Measurements from ENCODE around the gene CACNB4. TPM values are rescaled to one million over a fixed set of nuclear protein-coding genes. Genes with fewer than 3 reads are reported as not detected.

The CACNB4 gene
- polyA plus RNA-seq, 1 donor from 2014 or later = 29.0 TPM

DNA sequence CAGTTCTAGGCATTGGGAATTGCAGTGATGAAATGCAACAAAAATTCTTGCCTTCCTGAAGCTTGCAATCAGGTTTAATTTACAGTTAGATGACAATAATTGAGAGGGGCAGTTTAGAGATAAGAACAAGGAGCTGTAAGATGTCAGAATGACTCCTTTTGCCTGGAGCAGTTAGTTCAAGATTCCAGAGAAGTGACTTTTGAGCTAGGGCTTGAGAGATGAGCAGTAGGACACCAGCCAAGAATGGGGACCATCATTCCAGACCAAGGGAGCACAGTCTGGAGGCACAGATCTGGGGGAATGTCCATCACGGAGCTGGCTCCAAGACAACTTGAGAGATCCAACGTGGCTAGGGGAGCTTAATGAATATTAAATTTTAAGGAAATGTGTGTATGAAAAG, 26.8 kb downstream of the CACNB4 start:
- H3K9ac ChIP-seq (ENCODE audit: low read length) = no peak overlapping the region

GRCh38 chr2:152071518-152071917, 27.3 kb downstream of the CACNB4 start:
- Histone ChIP-seq H3K4me2 (ENCODE audit: low read length) (no peak overlapping the region), H3K36me3 (ENCODE audit: insufficient read depth, low read length) (no peaks in the 10 kb centered on the region), H3K27ac (ENCODE audit: low read length) (no peak overlapping the region), H2AFZ (ENCODE audit: low read depth, low read length) (no peak overlapping the region), H3K4me3 (ENCODE audit: low read length) (no peak overlapping the region), H3K9me2 (ENCODE audit: insufficient read depth, low read length) (no peaks in the 10 kb centered on the region), H3F3A (ENCODE audit: insufficient read depth, low read length, poor library complexity, severe bottlenecking) (no peaks in the 10 kb centered on the region), H4K20me1 (ENCODE audit: insufficient read depth) (no peaks in the 10 kb centered on the region), H3K27me3 (ENCODE audit: insufficient read depth, low read depth, low read length) (no peaks in the 10 kb centered on the region), H3K9ac (ENCODE audit: low read length) (no peak overlapping the region), H3K9me3 (ENCODE audit: low read length) (no peaks in the 10 kb centered on the region), H3K79me2 (replicated peaks; ENCODE audit: insufficient read depth, low read length) (no peaks in the 10 kb centered on the region)
- TF ChIP-seq MXI1 (conservative IDR thresholded peaks at IDR 0.05; ENCODE audit: poor library complexity, severe bottlenecking) = no peak

More for the DNA sequence above, 26.8 kb downstream of the CACNB4 start:
- H3K36me3 ChIP-seq (ENCODE audit: insufficient read depth, low read length) = no peaks in the 10 kb centered on the region
- H3K9me3 ChIP-seq (ENCODE audit: low read length) = no peaks in the 10 kb centered on the region
- H3K4me2 ChIP-seq (ENCODE audit: low read length) = no peak overlapping the region
- no peak for TF ChIP-seq EP300 (conservative IDR thresholded peaks at IDR 0.05; ENCODE audit: poor library complexity, severe bottlenecking)
- TF ChIP-seq EZH2 (IDR thresholded peaks at IDR 0.05; ENCODE audit: borderline replicate concordance, insufficient read depth, low read length, poor library complexity, severe bottlenecking) = no peak
- TF ChIP-seq CTCF (IDR thresholded peaks at IDR 0.05; ENCODE audit: poor library complexity, severe bottlenecking) = no peak
- no peak for TF ChIP-seq MXI1 (conservative IDR thresholded peaks at IDR 0.05; ENCODE audit: poor library complexity, severe bottlenecking)
- no peak for TF ChIP-seq TAF1 (IDR thresholded peaks at IDR 0.05; ENCODE audit: low read depth)
- no peak for TF ChIP-seq RAD21 (conservative IDR thresholded peaks at IDR 0.05)
- TF ChIP-seq, protein P1, sequence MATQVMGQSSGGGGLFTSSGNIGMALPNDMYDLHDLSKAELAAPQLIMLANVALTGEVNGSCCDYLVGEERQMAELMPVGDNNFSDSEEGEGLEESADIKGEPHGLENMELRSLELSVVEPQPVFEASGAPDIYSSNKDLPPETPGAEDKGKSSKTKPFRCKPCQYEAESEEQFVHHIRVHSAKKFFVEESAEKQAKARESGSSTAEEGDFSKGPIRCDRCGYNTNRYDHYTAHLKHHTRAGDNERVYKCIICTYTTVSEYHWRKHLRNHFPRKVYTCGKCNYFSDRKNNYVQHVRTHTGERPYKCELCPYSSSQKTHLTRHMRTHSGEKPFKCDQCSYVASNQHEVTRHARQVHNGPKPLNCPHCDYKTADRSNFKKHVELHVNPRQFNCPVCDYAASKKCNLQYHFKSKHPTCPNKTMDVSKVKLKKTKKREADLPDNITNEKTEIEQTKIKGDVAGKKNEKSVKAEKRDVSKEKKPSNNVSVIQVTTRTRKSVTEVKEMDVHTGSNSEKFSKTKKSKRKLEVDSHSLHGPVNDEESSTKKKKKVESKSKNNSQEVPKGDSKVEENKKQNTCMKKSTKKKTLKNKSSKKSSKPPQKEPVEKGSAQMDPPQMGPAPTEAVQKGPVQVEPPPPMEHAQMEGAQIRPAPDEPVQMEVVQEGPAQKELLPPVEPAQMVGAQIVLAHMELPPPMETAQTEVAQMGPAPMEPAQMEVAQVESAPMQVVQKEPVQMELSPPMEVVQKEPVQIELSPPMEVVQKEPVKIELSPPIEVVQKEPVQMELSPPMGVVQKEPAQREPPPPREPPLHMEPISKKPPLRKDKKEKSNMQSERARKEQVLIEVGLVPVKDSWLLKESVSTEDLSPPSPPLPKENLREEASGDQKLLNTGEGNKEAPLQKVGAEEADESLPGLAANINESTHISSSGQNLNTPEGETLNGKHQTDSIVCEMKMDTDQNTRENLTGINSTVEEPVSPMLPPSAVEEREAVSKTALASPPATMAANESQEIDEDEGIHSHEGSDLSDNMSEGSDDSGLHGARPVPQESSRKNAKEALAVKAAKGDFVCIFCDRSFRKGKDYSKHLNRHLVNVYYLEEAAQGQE (IDR thresholded peaks at IDR 0.05; ENCODE audit: borderline replicate concordance) = no peak
- no peaks in the 10 kb centered on the region for H3K79me2 ChIP-seq (replicated peaks; ENCODE audit: insufficient read depth, low read length)
- H4K20me1 ChIP-seq (ENCODE audit: insufficient read depth) = no peaks in the 10 kb centered on the region
- H3K4me3 ChIP-seq (ENCODE audit: low read length) = no peak overlapping the region
- H3K27ac ChIP-seq (ENCODE audit: low read length) = no peak overlapping the region
- H3K27me3 ChIP-seq (ENCODE audit: insufficient read depth, low read depth, low read length) = no peaks in the 10 kb centered on the region
- H2AFZ ChIP-seq (ENCODE audit: low read depth, low read length) = no peak overlapping the region
- no peaks in the 10 kb centered on the region for H3F3A ChIP-seq (ENCODE audit: insufficient read depth, low read length, poor library complexity, severe bottlenecking)
- H3K9me2 ChIP-seq (ENCODE audit: insufficient read depth, low read length) = no peaks in the 10 kb centered on the region

- Histone ChIP-seq H3K9me2 (ENCODE audit: insufficient read depth, low read length) (no peaks in the 10 kb centered on the region), H3K27me3 (ENCODE audit: insufficient read depth, low read depth, low read length) (no peaks in the 10 kb centered on the region), H3K36me3 (ENCODE audit: insufficient read depth, low read length) (no peaks in the 10 kb centered on the region), H3F3A (ENCODE audit: insufficient read depth, low read length, poor library complexity, severe bottlenecking) (no peaks in the 10 kb centered on the region), H3K4me3 (ENCODE audit: low read length) (no peak overlapping the region), H3K9me3 (ENCODE audit: low read length) (no peaks in the 10 kb centered on the region), H3K79me2 (replicated peaks; ENCODE audit: insufficient read depth, low read length) (no peaks in the 10 kb centered on the region), H4K20me1 (ENCODE audit: insufficient read depth) (no peaks in the 10 kb centered on the region), H3K9ac (ENCODE audit: low read length) (no peak overlapping the region), H3K4me2 (ENCODE audit: low read length) (no peak overlapping the region), H3K27ac (ENCODE audit: low read length) (no peak overlapping the region), H2AFZ (ENCODE audit: low read depth, low read length) (no peak overlapping the region)
- TF ChIP-seq POLR2AphosphoS5 (IDR thresholded peaks at IDR 0.05) (no peak), CTCF (IDR thresholded peaks at IDR 0.05; ENCODE audit: poor library complexity, severe bottlenecking) (no peak), MXI1 (conservative IDR thresholded peaks at IDR 0.05; ENCODE audit: poor library complexity, severe bottlenecking) (no peak), TAF1 (IDR thresholded peaks at IDR 0.05; ENCODE audit: low read depth) (no peak), RAD21 (conservative IDR thresholded peaks at IDR 0.05) (no peak), EP300 (conservative IDR thresholded peaks at IDR 0.05; ENCODE audit: poor library complexity, severe bottlenecking) (no peak), SMC3 (conservative IDR thresholded peaks at IDR 0.05; ENCODE audit: poor library complexity) (no peak), EZH2 (IDR thresholded peaks at IDR 0.05; ENCODE audit: borderline replicate concordance, insufficient read depth, low read length, poor library complexity, severe bottlenecking) (no peak)
- TF ChIP-seq, protein P1 (IDR thresholded peaks at IDR 0.05; ENCODE audit: borderline replicate concordance) = no peak
Measured at GRCh38 chr2:152071092-152071491, 27.8 kb downstream of the CACNB4 start.
